ENCODE results near the gene HLA-A. TPM values are rescaled to one million over a fixed set of nuclear protein-coding genes. Genes with fewer than 3 reads are reported as not detected.
A peak's percentile ranks its signal among the peaks of the same experiment; 100 is the strongest.

The HLA-A gene
- total RNA-seq, 2 donors from 2014 or later = 272 to 536 TPM

- no peaks in the 10 kb centered on the region for H3K27me3 ChIP-seq
- H3K27ac ChIP-seq = peak overlapping the region; percentile 85 to 90
- peaks cover 0 to 46% of the 10 kb centered on the region in 2 donors for H3K4me1 ChIP-seq
- DNase-seq (ENCODE audit: low spot score) = peak; percentile 85
- H3K36me3 ChIP-seq = no peaks in the 10 kb centered on the region
- H3K4me3 ChIP-seq = peak overlapping the region; percentile 42 to 52
- H3K9me3 ChIP-seq = no peaks in the 10 kb centered on the region
- TF ChIP-seq CTCF (IDR thresholded peaks at IDR 0.05) = no peak
These were observed 22.7 kb downstream of the HLA-A start for GRCh38 chr6:29964887-29965562.

GRCh38 chr6:29965563-29965872 lies 23.2 kb downstream of the HLA-A start:
- peak overlapping the region; percentile 42 to 52 for H3K4me3 ChIP-seq

GRCh38 chr6:29965873-29966601 lies 23.7 kb downstream of the HLA-A start:
- peak; percentile 84 for DNase-seq (ENCODE audit: low spot score)
- no peak for TF ChIP-seq CTCF (IDR thresholded peaks at IDR 0.05)
- Histone ChIP-seq H3K27ac (peak overlapping the region; percentile 85 to 90), H3K4me3 (peak overlapping the region; percentile 42 to 52), H3K9me3 (no peaks in the 10 kb centered on the region), H3K27me3 (no peaks in the 10 kb centered on the region), H3K36me3 (no peaks in the 10 kb centered on the region), H3K4me1 (peaks cover 0 to 46% of the 10 kb centered on the region in 2 donors)

More at GRCh38 chr6:29965563-29965872, 23.2 kb downstream of the HLA-A start:
- H3K36me3 ChIP-seq = no peaks in the 10 kb centered on the region
- peaks cover 0 to 46% of the 10 kb centered on the region in 2 donors for H3K4me1 ChIP-seq
- H3K27me3 ChIP-seq = no peaks in the 10 kb centered on the region
- H3K9me3 ChIP-seq = no peaks in the 10 kb centered on the region
- TF ChIP-seq CTCF (IDR thresholded peaks at IDR 0.05) = no peak
- DNase-seq (ENCODE audit: low spot score) = no peak
- H3K27ac ChIP-seq = peak overlapping the region; percentile 85 to 90

- peak overlapping the region; percentile 85 to 90 for H3K27ac ChIP-seq
- H3K36me3 ChIP-seq = no peaks in the 10 kb centered on the region
- peak in 1 of 2 donors; percentile 23 for TF ChIP-seq CTCF (IDR thresholded peaks at IDR 0.05)
- H3K4me3 ChIP-seq = no peak overlapping the region
- H3K4me1 ChIP-seq = peaks cover 0 to 46% of the 10 kb centered on the region in 2 donors
- no peak for DNase-seq (ENCODE audit: low spot score)
- H3K27me3 ChIP-seq = no peaks in the 10 kb centered on the region
- no peaks in the 10 kb centered on the region for H3K9me3 ChIP-seq
These were observed 25.2 kb downstream of the HLA-A start for GRCh38 chr6:29967379-29968010.

GRCh38 chr6:29968130-29968529 lies 25.8 kb downstream of the HLA-A start:
- peak overlapping the region; percentile 20 to 90 for H3K27ac ChIP-seq
- H3K36me3 ChIP-seq = no peaks in the 10 kb centered on the region
- H3K27me3 ChIP-seq = no peaks in the 10 kb centered on the region
- no peak for DNase-seq (ENCODE audit: low spot score)
- no peaks in the 10 kb centered on the region for H3K9me3 ChIP-seq
- no peak overlapping the region for H3K4me3 ChIP-seq
- no peak for TF ChIP-seq CTCF (IDR thresholded peaks at IDR 0.05)
- H3K4me1 ChIP-seq = peaks cover 0 to 46% of the 10 kb centered on the region in 2 donors
